GM19372 (cell line): ENCODE data around the gene C16orf78.
A peak's percentile ranks its signal among the peaks of the same experiment; 100 is the strongest.

ENCODE experiments used
- ATAC-seq: cut with Tn5 transposase; IDR thresholded peaks from one replicate; pipeline ENCODE4 v1.9.1; 2021; ENCODE audit warnings: mild to moderate bottlenecking, low read depth, moderate library complexity; ENCODE audit not compliant: unreplicated experiment

Gene C16orf78

GRCh38 chr16:49422896-49423295 is 49.3 kb downstream of the C16orf78 start:
- no peak for ATAC-seq

- ATAC-seq = no peak
Observed at GRCh38 chr16:49424961-49425360, 51.4 kb downstream of the C16orf78 start.

GRCh38 chr16:49427771-49428170 is 54.2 kb downstream of the C16orf78 start:
- ATAC-seq = no peak

GRCh38 chr16:49428808-49429207 is 55.2 kb downstream of the C16orf78 start:
- ATAC-seq = no peak

GRCh38 chr16:49431040-49431439 is 57.4 kb downstream of the C16orf78 start:
- ATAC-seq = no peak

GRCh38 chr16:49431591-49432290 is 58.1 kb downstream of the C16orf78 start:
- no peak for ATAC-seq

GRCh38 chr16:49434733-49435132 is 61.1 kb downstream of the C16orf78 start:
- ATAC-seq = no peak

- no peak for ATAC-seq
Observed at GRCh38 chr16:49436181-49436580, 62.6 kb downstream of the C16orf78 start.

- ATAC-seq = no peak
Observed at GRCh38 chr16:49437344-49437743, 63.7 kb downstream of the C16orf78 start.

GRCh38 chr16:49439050-49439449 is 65.4 kb downstream of the C16orf78 start:
- no peak for ATAC-seq

- ATAC-seq = no peak
Observed at GRCh38 chr16:49439676-49440075, 66.1 kb downstream of the C16orf78 start.

- no peak for ATAC-seq
Observed at GRCh38 chr16:49440156-49441065, 66.8 kb downstream of the C16orf78 start.

- ATAC-seq = peak; percentile 97
Observed at GRCh38 chr16:49441366-49441780, 67.8 kb downstream of the C16orf78 start.

GRCh38 chr16:49442805-49443204 is 69.2 kb downstream of the C16orf78 start:
- ATAC-seq = no peak

- no peak for ATAC-seq
Observed at GRCh38 chr16:49443576-49443975, 70.0 kb downstream of the C16orf78 start.

- ATAC-seq = no peak
Observed at GRCh38 chr16:49446805-49447204, 73.2 kb downstream of the C16orf78 start.
